Umbilical cord (tissue), 2 donors: ENCODE results near the gene CPA4. TPM values are rescaled to one million over a fixed set of nuclear protein-coding genes. Genes with fewer than 3 reads are reported as not detected.

Experiments used
- DNase-seq: peaks from one replicate; pipeline ENCODE4 v3.0.0-alpha.2; 2015; ENCODE audit warnings: low spot score
- total RNA-seq: library from RNA; depleted of rRNA; stranded (reverse); fragments of >200 nt; gene quantifications from one replicate; pipeline ENCODE4 v1.2.3, GENCODE V29; 2014; ENCODE audit warnings: low replicate concordance; ENCODE audit not compliant: insufficient read depth

CPA4 gene
- total RNA-seq, 1 donor from 2014 or later, result 32.7 TPM

GRCh38 chr7:130274983-130275591 is 17.9 kb upstream of the CPA4 start:
- DNase-seq, result peak; percentile 38

- peak; percentile 53 for DNase-seq
These were observed 17.1 kb upstream of the CPA4 start for GRCh38 chr7:130275826-130276297.

- peak; percentile 59 for DNase-seq
These were observed 15.9 kb upstream of the CPA4 start for GRCh38 chr7:130276796-130277762.

DNA sequence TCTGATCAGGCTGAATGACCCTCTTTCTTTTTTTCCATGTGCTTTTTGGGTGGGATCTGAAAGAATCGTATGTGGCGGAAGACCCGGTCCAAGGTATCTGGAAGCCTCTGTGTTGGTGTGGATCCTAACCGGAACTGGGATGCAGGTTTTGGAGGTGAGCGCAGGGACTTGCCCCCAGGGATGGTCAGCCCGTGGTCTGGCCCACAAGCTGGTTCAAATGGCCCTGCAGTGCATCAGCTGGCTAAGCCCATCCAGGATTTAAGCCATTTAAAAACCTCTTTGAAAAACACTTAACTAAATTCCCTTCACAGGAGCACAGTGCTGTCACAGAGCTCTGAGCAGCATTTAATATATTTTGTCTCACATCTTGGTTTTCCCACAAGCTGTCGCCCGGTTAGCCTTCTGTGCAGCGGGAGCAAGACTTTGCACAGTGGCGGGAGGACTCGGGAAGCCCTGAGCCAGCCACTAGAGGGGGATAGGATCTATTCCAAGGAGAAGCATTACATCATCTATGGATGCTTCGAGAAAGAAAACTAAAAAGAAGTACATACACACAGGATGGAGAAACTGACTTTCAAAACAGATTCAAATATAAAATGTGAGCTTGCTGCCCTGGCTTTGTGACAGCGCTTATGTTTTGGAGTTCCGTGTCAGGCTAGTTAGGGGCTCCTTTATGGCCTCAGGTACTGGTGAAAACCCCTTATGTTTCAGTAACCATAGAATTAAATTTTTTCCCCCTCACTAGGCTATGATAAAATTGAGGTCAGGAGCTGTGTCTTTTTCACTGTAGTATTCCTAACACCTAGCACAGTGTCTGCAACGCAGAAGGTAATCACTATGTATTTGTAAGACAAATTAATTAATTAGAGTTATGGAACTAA is 15.0 kb upstream of the CPA4 start:
- DNase-seq, result peak; percentile 90

- DNase-seq, result peak; percentile 92
These were observed 14.1 kb upstream of the CPA4 start for GRCh38 chr7:130278860-130279259.

GRCh38 chr7:130279286-130279685 is 13.7 kb upstream of the CPA4 start:
- no peak for DNase-seq

DNA sequence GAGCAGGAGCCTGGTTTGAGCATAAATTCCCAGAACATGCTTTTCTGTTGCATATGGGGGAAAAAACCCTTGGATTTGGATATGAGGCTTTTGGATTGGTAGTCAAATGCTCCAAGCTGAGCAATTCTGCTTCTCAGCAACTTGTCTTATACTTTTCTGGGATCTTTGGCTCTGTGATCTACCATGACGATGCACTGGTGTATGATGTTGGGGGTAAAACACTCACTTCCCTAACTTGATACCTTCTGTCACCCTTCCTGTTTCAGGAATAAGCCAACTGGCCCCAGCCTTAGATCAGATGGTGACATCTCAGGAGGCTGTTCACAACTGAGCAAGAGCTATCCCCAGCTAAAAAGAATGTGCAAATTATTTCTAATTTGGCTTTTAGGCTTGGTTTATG is 13.1 kb upstream of the CPA4 start:
- DNase-seq, result no peak

GRCh38 chr7:130281260-130281659 is 11.7 kb upstream of the CPA4 start:
- DNase-seq, result peak; percentile 52

DNA sequence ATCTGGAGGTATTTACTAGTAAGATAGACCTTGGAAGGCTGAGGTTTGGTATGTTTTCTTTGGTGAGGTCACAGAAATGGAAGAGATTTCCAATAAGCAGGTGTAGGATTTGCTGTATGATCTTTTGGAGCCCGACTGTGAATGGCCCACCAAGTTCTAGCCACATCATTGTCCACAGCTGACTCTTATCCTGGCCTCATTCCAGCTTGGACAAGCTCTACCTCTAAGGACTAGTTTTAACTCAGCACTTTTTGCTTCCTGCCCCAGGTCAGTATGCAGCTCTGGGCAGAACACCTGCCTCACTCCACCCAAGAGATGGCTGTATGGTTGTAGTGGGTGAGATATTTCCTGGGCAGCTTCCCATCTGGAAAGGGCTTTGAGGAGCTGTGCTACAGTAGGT is 6.1 kb upstream of the CPA4 start:
- no peak for DNase-seq

DNA sequence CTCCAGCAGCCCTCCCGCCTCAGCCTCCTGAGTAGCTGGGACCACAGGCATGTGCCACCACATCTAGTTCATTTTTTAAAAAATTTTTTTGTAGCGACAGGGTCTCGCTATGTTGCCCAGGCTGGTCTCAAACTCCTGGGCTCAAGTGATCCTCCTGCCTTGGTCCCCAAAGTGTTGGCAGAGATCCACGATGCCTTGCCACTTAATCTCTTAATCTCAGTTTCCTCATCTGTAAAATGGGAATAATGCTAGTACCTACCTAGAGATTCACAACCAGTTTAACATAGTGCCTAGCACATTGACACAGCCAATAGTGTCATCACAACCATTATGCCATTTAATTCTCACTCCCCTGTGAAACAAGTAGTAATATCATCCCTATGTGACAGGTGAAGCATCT is 4.8 kb upstream of the CPA4 start:
- no peak for DNase-seq

DNA sequence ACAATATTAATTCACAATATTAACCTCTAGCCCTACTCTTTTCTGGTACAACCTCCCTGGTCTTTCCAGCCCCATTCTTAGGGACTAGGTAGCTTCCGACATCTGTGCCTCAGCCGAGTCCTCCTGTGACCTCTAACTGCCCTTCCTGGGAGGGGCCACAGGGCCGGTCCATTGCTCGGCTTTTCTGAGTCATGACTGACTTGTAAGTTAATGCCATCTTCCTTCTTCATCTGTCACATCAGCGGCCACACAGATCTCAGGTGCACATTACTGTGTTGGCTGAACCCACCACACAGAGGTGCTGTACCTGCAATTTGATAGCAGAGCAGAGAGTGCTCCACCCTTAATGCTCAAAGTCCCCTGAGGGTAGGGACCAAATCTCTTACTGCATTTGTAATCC is 4.1 kb upstream of the CPA4 start:
- no peak for DNase-seq

DNA sequence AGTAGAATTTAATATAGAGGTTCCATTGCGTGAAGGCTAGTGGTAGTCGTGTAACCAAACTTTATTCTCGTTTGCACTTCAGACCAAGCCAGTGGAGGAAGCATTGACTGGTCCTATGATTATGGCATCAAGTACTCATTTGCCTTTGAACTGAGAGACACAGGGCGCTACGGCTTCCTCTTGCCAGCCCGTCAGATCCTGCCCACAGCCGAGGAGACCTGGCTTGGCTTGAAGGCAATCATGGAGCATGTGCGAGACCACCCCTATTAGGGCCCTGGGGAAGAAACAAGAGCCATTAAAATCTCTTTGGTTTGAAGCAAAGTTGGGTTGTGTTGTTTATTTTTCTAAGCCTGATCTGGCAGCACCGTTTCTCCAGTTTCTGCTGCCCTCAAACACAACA is 3.5 kb upstream of the CPA4 start:
- DNase-seq, result no peak

GRCh38 chr7:130290745-130291144 is 2.2 kb upstream of the CPA4 start:
- no peak for DNase-seq

- no peak for DNase-seq
These were observed 560 bp downstream of the CPA4 start for GRCh38 chr7:130293521-130293920.

- no peak for DNase-seq
These were observed 1.4 kb downstream of the CPA4 start for GRCh38 chr7:130294314-130294713.

- no peak for DNase-seq
These were observed 3.4 kb downstream of the CPA4 start for GRCh38 chr7:130296221-130296951.

- peak; percentile 62 for DNase-seq
These were observed 4.9 kb downstream of the CPA4 start for GRCh38 chr7:130297628-130298543.

- DNase-seq, result no peak
These were observed 5.8 kb downstream of the CPA4 start for GRCh38 chr7:130298544-130299326.

DNA sequence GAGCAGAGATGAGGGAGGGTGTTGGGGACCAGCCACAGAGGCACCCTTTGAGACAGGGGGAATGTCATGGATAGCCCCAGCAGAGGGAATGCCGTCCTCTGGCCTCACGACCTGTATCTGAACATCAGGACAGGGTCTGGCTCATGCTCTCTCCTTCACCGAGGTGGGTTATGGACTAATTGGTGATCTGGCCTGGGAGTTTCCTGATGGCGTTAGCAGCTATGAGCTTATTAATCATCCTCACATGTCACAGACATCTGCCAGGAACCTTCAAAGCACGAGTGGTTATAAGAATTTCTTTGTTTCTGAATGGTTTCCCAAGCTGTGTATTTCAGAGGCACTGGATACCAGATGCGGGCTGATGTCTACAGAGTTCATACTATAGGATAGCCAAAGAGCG is 6.9 kb downstream of the CPA4 start:
- no peak for DNase-seq
